Heart right ventricle (tissue), 16 donors: ENCODE data around the gene ADCY4. TPM values are rescaled to one million over a fixed set of nuclear protein-coding genes. Genes with fewer than 3 reads are reported as not detected.

Experiments used
- ATAC-seq, 8 donors: fragments of 200-7000 bp; cut with Tn5 transposase; one replicate each; pipeline ENCODE4 v1.9.1; 2020; ENCODE audit warnings: mild to moderate bottlenecking in 8 of 8, moderate library complexity in 8 of 8, moderate number of reproducible peaks in 1 of 8
- DNase-seq, 2 donors: peaks; one replicate each; pipeline ENCODE4 v3.0.0-alpha.2; 2020
- H3K27ac ChIP-seq, 10 donors: fragments of 200-600 bp; sonication (generic) in 2 of 10; one replicate each; pipeline versions ENCODE4 v1.5.0 to v1.8.0; 2020 to 2022; ENCODE audit warnings: mild to moderate bottlenecking in 3 of 10
- H3K27me3 ChIP-seq, 7 donors: fragments of 200-600 bp; one replicate each; pipeline ENCODE4 v1.8.0; 2021 to 2022; ENCODE audit warnings: mild to moderate bottlenecking in 2 of 7
- H3K36me3 ChIP-seq, 9 donors: fragments of 200-600 bp; sonication (generic) in 1 of 9; one replicate each; pipeline versions ENCODE4 v1.5.0 to v1.8.0; 2020 to 2022; ENCODE audit warnings: mild to moderate bottlenecking in 2 of 9
- H3K4me1 ChIP-seq, 9 donors: fragments of 200-600 bp; sonication (generic) in 1 of 9; one replicate each; pipeline versions ENCODE4 v1.5.0 to v1.8.0; 2020 to 2022; ENCODE audit warnings: mild to moderate bottlenecking in 4 of 9
- H3K4me3 ChIP-seq, 10 donors: fragments of 200-600 bp; sonication (generic) in 2 of 10; one replicate each; pipeline versions ENCODE4 v1.5.0 to v1.8.0; 2020 to 2022; ENCODE audit warnings: mild to moderate bottlenecking in 7 of 10, moderate library complexity in 2 of 10
- H3K9me3 ChIP-seq, 11 donors: fragments of 200-600 bp in 10 of 11; sonication (generic) in 2 of 11; one replicate each; pipeline versions ENCODE4 v1.5.0 to v1.8.0; 2013 to 2022; ENCODE audit warnings: mild to moderate bottlenecking in 2 of 11, control low read depth in 1 of 11, moderate library complexity in 1 of 11
- WGBS, 2 donors: extraction: QIAGEN DNeasy Blood & Tissue Kit; methylation state at CpG; one replicate each; pipeline ENCODE4 v1.1.7; 2013; ENCODE audit warnings: inconsistent platforms in 1 of 2; 5-methylcytosine and 5-hydroxymethylcytosine counted together
- intact Hi-C, 10 donors: fragments of 100-400 bp; cut with DNase I; formaldehyde crosslinking; loops; one replicate each; pipeline versions ENCODE4 v1.11.1 to v1.14.2; 2022
- polyA plus RNA-seq, 2 donors: library from polyadenylated mRNA; stranded (reverse); fragments of 200-250 nt; gene quantifications; one replicate each; pipeline ENCODE4 v1.2.3, GENCODE V29; 2013
- total RNA-seq, 10 donors: library from RNA; stranded (reverse); fragmentation: NEBNext Ultra II Directional in 3 of 10; extraction: Animal tissue kit (Norgen Biotek cat#: 25700) in 3 of 10; gene quantifications; one replicate each; pipeline versions ENCODE4 v1.2.1 to v1.2.4, GENCODE V29; 2021 to 2023
- TF ChIP-seq, protein P1 (sequence below), 9 donors: fragments of 200-600 bp; sonication (generic) in 2 of 9; IDR thresholded peaks; one replicate each; pipeline versions ENCODE4 v1.5.0 to v1.8.0; 2021 to 2022; ENCODE audit warnings: antibody characterized with exemption in 9 of 9, mild to moderate bottlenecking in 5 of 9, moderate library complexity in 1 of 9
- donor health status: Arrhythmogenic right ventricular cardiomyopathy.
- donor health status: ischemic (EF 13 %, LVEDD 7.1; RV severe dilation, severe dysfunction).
- donor health status: healthy with polysubstance abuse.
- donor health status: DM: no; HTN: yes; CAD: no.
- donor health status: DM: no; HTN: no; CAD: no.
- donor health status: ischemic (EF 25% LVEDD 6.9; RV normal size, moderate dysfunction).
- donor health status: ischemic (EF 25% LVEDD 5.7; RV mildly dilated, moderate dysfunction).
- donor health status: healthy.
- donor health status: DM: yes; HTN: yes; CAD: no.
- donor health status: Ischemic cardiomyopathy.
- donor health status: ischemic (EF 35%, LVEDD 5.7; RV mildly dilated, moderate dysfunction).
- donor health status: nonischemic (EF 11% LVEDD 7.7; RV severe dilation, severe dysfunction).
- donor health status: DM: yes; HTN: yes; CAD: no.
- donor health status: PGD.
- donor health status: ischemic (EF 29% LVEDD 5.4; RV normal size, mild dysfunction).
- donor health status: nonischemic (EF 23%, LVEDD 6.1; RV moderate dilation, normal function).

The ADCY4 gene
- total and polyA plus RNA-seq, 12 donors, result 17.4 to 104 (median 23.4) TPM

GRCh38 chr14:24310265-24310645 is 24.6 kb downstream of the ADCY4 start:
- DNase-seq, result no peak
- Histone ChIP-seq H3K4me1 (peaks cover 14 to 77% (median 60%) of the 10 kb centered on the region in 9 donors), H3K27me3 (no peaks in the 10 kb centered on the region), H3K9me3 (no peaks in the 10 kb centered on the region), H3K27ac (peak overlapping the region; percentile 69 to 96 (median 86)), H3K36me3 (peaks cover 0 to 27% (median 14%) of the 10 kb centered on the region in 9 donors), H3K4me3 (peak overlapping the region; percentile 45 to 71 (median 62))
- peak in 1 of 8 donors; percentile 4 for ATAC-seq
- TF ChIP-seq, protein P1, sequence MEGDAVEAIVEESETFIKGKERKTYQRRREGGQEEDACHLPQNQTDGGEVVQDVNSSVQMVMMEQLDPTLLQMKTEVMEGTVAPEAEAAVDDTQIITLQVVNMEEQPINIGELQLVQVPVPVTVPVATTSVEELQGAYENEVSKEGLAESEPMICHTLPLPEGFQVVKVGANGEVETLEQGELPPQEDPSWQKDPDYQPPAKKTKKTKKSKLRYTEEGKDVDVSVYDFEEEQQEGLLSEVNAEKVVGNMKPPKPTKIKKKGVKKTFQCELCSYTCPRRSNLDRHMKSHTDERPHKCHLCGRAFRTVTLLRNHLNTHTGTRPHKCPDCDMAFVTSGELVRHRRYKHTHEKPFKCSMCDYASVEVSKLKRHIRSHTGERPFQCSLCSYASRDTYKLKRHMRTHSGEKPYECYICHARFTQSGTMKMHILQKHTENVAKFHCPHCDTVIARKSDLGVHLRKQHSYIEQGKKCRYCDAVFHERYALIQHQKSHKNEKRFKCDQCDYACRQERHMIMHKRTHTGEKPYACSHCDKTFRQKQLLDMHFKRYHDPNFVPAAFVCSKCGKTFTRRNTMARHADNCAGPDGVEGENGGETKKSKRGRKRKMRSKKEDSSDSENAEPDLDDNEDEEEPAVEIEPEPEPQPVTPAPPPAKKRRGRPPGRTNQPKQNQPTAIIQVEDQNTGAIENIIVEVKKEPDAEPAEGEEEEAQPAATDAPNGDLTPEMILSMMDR (IDR thresholded peaks at IDR 0.05), result no peak
- 37 to 45% methylated on average over 5 of the region's 5 CpGs for WGBS, 2 donors
- intact Hi-C loops, result loop anchor here in 1 of 10 donors (5.0 kb wide), 1 partner anchor 298 kb away; no protein-coding TSS in a partner anchor

GRCh38 chr14:24309538-24310264 is 25.2 kb downstream of the ADCY4 start, which contains the start of gene LTB4R2:
LTB4R2 (plus strand) TSS chr14:24310140; CDS start chr14:24310665, 525 bp downstream.
- Histone ChIP-seq H3K9me3 (no peaks in the 10 kb centered on the region), H3K27ac (peak within 1 kb of the TSS; percentile 69 to 96 (median 86)), H3K4me3 (peak within 1 kb of the TSS; percentile 45 to 71 (median 62)), H3K27me3 (no peaks in the 10 kb centered on the region), H3K36me3 (peaks cover 0 to 33% (median 19%) of the 10 kb centered on the region in 9 donors), H3K4me1 (peaks cover 13 to 71% (median 55%) of the 10 kb centered on the region in 9 donors)
- ATAC-seq, result no peak
- TF ChIP-seq, protein P1 (IDR thresholded peaks at IDR 0.05), result no peak
- 69 to 80% methylated on average over 5 of the region's 5 CpGs for WGBS, 2 donors
- intact Hi-C loops, result loop anchor here in 1 of 10 donors (5.0 kb wide), 1 partner anchor 297 kb away; no protein-coding TSS in a partner anchor
- no peak for DNase-seq

DNA sequence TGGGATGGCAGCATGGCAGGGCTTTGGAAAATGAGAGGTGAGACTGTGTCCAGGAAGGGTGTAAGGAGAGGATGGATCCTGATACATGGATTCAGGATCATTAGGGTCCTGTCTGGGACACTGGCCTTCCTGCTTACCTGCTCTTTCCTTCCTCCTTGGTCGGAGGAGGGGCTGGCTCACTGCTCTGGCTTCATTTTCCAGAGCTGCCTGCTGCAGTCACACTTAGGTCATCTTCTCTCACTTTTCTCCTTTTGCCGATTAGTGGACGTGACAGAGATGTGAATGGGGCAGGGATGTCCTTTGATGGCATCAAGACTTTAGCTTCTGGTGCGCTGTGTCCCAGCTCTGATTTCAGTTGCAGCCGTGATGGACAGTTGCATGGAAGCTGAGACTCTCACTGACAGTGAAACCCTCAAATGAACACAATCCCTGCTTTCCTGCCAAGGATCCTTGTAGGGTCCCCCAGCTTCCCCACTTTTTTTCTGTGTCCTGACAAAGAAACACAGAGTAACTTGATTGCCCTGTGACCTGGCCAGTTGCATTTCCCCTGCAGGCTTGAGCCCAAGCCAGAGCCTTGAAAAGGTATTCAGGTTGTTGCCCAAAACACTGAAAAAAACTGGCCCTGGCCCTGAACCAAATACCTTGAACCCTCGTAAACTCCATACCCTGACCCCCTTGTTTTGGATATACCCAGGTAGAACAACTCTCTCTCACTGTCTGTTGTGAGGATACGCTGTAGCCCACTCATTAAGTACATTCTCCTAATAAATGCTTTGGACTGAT is 26.3 kb downstream of the ADCY4 start:
- 84 to 86% methylated on average over 7 of the region's 7 CpGs for WGBS, 2 donors
- Histone ChIP-seq H3K27me3 (no peaks in the 10 kb centered on the region), H3K4me3 (no peak overlapping the region), H3K36me3 (peaks cover 0 to 44% (median 28%) of the 10 kb centered on the region in 9 donors), H3K4me1 (peaks cover 11 to 60% (median 44%) of the 10 kb centered on the region in 9 donors), H3K9me3 (no peaks in the 10 kb centered on the region), H3K27ac (no peak overlapping the region)
- TF ChIP-seq, protein P1 (IDR thresholded peaks at IDR 0.05), result peak in 4 of 9 donors; percentile 3 to 49 (median 16)
- ATAC-seq (no peak), DNase-seq (no peak)
- intact Hi-C loops, result no loop called here
